Tongue (tissue), 2 donors: ENCODE data around the gene TCP11L2. TPM values are rescaled to one million over a fixed set of nuclear protein-coding genes. Genes with fewer than 3 reads are reported as not detected.
"Not testable (repeated sequence)": the region's sequence is repeated elsewhere in the genome, so short reads cannot be mapped to it uniquely, and the experiment has no call there.

Experiments
- DNase-seq: peaks from one replicate; pipeline ENCODE4 v3.0.0-alpha.2; 2015
- total RNA-seq: library from RNA; depleted of rRNA; stranded (reverse); fragments of >200 nt; gene quantifications from one replicate; pipeline ENCODE4 v1.2.3, GENCODE V29; 2014

Gene TCP11L2
- total RNA-seq, 1 donor from 2014 or later, result 89.7 TPM

DNA sequence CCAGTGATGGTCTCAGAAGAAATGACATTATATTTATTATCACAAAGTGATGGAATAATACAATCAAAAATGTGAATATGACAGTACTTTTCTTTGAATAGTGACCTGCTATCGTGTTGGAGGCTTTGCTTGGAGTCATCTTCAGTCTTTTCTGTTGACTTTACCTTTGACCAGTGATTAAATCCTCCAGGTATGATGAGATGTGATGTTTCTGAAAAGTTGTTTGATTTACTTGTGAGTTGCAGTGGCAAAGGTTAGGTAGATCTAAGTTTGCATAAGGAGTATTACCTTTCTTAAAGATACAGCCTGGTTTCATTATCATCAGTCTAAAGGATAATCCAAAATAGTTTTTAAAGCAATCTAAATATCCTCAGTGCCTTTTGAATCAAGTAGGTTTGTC, 4.6 kb downstream of the TCP11L2 start:
- no peak for DNase-seq

DNA sequence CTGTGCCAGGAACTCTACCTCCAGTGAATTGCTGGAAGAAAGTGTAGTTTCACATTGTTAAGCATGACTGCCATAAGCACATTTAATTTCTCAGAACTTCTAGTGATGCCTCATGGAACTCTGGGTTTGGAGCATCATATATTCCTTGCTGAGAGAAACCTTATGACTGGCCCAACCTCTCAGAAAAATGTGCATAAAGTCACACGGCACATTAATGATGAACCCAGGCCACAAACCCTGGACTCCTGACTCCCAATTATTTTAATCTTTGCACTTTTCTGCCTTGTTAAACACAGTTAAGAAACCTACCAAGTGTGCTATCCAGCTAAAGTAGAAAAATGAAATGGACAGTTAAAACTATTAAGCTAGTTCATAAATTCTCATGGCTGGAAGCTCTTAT, 5.6 kb downstream of the TCP11L2 start:
- no peak for DNase-seq

DNA sequence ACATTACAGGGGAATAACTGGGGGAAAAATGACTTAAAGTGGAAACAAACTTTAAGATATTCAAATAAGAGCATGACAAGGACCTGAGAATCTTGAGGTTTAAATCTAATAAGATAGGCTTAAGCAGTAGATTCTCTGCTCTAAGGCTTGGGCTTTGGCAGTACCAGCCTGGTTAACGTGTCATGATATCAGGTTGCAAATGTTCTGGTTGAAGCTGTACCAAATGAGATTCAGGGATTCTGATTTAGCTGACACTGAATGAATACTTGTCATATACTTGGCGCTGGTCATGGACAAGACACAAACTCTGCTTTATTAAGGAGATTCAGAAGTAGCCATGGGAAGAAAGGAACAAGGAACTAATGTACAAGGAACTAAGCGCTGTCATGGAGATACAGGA, 6.1 kb downstream of the TCP11L2 start:
- peak; percentile 54 for DNase-seq

DNA sequence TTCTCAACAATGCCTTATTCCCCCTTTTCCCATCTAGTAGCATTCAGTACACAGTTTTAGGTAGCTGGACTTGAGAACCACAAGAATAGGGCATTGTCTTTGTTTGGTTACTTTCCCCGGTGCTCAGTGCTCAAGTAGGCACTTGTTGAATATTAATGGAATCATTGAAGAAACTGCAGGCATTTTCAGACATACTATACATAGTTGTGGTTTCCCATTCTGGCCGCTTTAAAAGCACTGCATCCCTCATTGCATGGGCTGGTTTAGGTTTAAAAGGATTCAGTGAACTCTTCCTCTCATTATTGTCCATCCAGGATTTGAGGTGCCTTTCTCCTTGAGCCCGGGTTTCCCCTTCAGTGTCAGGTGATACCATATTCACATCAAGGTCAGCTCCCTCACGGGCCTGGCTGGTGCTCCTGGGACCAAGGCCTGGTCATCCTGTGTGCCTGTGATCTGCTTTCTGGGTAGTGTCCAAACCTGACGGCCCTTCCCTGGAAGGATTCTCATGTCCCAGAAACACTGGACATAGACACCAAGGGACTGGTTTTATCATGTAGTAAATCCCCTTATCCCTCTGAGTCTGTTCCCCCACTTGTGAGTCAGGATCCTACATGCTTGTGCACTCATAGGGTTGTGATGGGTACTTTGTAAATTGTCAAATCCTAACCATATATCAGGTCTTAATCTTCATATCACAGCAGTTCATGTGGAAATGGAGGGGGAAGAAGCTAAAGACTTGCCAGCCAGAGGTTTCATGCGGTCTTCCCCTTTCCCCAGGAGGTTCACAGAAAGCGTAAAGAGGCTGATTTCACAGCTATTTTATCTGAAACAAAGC, 7.4 kb downstream of the TCP11L2 start:
- no peak for DNase-seq

DNA sequence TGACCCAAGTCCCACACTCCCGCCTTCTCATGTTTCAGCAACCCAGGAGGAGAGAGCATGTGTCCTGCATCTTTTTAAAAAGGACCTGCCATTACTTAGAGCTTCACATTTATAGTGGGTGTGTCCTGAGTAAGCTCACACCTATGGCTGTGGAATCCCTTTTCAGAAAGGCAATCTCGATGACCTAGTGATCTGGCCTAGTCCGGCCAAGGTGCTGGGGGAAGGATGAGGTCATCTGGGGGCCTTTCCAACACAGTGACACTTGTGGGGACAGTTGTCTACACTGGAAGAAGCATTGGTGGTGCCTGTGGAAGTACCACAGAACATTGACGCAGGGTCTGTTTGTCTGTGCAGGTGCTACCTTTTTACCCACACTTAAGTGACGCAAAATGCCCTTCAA, 8.2 kb downstream of the TCP11L2 start:
- DNase-seq, result no peak

DNA sequence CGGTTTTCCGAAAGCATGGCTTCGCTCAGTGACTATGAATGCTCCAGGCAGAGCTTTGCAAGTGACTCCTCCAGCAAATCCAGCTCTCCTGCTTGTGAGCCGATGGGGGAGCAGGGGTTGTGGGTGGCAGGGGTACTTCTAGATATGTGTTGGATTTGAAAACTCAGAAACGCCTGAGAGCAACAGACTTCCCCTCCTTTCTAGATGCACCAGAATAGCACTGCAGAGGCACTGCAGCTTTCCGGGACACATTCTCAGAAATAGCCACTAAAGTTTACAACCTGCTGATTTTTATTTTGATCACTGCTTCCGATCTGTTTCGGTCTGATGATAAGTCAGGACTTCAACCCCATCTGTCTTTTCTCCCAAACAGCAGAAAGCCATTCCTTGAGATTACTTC, 8.6 kb downstream of the TCP11L2 start:
- no peak for DNase-seq

DNA sequence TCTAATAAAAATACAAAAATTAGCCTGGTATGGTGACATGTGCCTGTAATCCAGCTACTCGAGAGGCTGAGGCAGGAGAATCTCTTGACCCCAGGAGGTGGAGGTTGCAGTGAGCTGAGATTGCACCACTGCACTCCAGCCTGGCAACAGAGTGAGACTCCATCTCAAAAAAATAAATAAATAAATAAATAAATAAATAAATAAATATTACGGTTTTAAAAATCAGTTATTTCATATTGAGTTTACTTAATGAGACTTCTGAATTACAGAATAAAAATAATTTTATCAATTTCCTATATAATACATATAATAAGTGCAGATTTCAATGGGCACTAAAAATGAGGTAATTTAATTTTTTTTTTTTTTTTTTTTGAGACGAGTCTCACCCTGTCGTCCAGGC, 10.9 kb downstream of the TCP11L2 start:
- not testable (repeated sequence) for DNase-seq

DNA sequence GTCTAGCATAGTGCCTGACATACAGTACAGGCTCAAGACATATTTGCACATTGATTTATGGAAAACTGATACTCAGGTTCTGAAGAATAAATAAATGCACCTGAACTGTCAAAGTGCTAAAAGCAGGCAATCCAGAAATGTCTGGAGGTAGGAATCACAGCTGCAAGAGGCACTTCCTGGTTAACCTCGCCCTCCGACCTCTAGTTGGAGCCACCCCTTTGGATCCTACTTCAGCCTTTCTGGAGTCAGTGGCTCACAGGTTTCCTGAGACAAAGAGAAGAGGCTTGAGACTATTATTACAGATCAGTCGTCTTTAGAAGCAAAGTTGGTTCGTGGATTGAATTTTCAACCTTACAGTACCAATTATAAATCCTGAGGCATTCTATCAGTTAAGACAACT, 13.0 kb downstream of the TCP11L2 start:
- DNase-seq, result no peak

DNA sequence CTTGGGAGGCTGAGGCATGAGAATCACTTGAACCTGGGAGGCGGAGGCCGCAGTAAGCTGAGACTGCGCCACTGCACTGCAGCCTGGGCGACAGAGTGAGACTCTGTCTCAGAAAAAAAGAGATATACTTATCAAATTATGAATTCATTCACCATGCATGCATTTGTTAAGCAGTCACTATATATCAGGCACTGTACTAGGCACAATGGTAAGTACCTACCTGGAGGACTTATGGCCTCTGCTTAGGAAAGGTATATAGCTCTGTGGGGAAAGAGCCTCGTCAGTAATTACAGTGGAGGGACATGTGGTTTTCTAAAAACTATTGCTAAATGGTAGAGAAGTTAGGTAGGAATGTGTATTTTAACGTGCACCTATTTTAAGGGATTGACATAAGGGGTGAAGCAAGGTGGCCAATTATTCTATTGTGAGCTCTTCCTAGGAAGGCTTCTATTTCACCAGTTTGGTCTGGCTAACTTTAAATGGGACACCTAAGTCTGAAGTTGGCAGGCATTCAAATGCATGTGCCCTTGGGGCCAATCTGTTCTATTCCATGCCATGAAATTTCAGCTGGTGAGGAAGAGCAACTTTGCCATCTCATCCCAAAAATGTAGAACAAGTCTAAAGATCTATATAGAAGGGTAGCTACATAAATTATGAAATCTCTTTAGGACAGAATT, 15.0 kb downstream of the TCP11L2 start:
- DNase-seq, result no peak

DNA sequence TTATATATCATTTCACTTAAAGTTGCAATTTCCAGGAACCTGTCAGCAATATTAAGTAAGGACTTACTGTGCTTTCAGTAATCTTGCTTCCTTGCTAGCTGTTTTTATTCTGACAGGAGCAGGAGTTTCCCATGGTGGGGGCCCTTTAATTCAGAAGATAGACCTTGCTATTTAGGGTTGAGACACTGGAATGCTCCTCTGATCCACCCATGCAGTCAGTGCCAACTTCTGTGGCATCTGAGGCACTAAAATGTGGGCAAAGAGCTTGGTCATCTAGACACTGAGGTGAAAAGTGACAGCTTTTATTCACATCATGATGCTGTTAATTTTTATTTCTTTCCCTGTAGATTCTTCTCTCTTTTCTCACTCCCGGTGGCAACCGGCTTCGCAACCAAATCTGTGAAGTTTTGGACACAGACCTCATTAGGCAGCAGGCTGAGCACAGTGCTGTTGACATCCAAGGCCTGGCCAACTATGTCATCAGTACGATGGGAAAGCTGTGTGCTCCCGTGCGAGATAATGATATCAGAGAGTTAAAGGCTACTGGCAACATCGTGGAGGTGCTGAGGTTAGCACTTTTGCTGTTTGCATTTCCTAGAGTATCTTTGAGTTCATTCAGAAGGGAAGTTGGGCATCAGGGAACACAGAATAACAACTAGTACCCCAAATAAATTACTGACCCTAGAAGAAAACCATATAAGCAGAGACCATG, 18.8 kb downstream of the TCP11L2 start:
- no peak for DNase-seq

DNA sequence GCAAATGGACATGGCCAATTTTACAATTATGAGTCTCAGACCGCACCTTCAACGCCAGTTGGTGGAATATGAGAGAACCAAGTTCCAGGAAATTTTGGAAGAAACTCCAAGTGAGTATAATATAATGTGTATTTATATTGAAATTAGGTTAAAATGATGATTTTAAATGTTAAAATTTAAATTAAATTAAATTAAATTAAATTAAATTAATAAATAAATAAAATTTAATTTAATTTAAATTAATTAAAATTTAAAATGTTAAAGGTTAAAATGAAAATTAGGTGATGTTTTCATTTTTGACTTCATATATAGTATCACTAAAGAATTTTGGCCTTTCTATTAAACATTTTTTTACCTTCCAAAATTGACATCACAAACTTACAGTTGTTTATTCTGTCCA, 21.0 kb downstream of the TCP11L2 start:
- no peak for DNase-seq

DNA sequence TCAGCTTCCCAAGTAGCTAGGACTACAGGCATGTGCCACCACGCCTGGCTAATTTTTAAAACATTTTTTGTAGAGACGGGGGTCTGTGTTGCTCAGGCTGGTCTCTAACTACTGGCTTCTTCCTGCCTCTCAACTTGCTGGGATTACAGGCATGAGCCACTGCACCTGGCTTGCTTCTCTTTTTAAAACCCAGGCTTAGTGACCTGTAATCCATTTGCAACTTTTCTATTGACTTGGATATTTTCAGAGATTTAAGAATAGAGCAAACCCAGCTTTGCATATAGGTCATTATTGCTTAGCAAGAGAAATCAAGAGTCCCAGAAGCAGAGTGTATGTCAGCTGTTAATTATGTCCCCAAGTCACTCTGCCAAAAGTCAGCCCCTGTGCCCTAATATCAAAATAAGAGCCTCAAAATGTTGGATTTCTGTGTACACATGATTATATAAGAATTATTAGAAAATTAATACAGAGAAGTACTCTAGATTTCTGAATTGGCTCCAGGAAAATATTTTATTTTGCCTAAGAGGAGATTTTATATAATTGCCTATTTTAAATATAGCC, 24.9 kb downstream of the TCP11L2 start:
- DNase-seq, result no peak

DNA sequence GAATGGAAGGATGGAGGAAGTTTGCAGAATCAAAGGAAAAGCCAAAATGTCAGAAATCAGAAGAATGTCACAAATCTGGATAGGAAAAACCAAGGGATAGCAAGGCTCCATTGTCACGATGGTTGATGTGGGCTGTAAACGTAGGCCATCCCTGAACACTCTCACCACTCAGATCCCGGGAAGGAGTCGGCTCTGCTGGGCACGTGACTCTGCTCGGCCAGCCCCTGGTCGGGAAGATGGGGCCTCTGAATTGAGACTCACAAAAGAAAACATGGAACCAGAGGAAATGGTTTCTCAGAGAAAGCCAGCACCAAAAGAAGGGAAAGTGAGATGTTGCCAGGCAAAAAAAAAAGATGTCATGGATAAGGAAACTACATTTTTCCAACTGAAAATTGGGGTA, 26.2 kb downstream of the TCP11L2 start:
- DNase-seq, result no peak

DNA sequence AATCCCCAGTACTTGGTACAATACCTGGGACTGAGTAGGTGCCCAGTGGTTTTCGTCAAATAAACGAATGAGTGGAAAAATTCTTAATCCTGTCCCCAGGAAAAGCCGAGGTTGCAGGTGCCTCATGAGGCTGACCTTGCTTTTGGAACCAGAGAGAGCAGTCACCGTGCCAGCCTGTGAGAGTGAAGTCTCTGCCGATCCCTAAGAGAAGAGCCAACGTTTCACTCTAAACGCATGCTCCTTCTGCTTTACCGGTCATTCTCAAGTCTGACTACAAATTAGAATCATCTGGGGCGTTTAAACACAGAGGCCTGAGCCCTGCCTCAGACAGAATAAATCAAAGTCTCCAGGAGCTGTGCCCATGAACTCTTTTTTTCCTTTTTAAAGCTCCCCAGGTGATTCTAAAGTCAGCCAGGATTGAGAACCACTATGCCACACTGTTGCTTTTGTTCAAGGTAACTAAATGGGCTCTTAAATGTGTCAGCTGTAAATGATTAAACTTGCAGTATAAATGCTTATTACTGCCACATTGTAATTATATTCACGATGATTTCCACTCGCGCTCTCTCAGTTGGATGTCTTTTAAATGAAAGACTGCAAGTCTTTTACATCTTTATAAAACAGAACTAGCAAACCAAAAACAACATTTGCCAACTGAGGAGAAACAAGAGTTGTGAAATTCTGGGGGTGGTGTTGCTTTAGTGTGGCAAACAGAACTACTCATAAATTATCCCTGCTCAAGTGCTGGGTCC, 26.9 kb downstream of the TCP11L2 start:
- no peak for DNase-seq

DNA sequence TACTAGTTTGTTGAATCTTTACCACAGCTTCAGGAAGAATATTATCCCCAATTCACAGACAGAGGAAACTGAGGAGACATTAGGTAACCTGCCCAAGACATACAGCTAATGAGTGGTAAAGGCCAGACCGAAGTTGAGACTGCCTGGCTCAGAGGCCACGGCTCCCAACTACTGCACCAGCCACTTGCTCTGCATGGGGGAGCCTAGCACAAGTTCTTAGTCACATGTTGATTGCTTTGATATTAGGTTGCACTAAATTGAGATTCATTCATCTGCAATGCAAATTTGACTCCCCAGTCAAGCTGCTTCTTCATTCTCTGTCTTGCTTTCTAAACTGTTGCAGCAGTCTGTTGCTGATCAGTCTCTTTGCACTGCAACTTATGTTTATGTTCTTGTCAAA, 29.1 kb downstream of the TCP11L2 start:
- DNase-seq, result no peak

DNA sequence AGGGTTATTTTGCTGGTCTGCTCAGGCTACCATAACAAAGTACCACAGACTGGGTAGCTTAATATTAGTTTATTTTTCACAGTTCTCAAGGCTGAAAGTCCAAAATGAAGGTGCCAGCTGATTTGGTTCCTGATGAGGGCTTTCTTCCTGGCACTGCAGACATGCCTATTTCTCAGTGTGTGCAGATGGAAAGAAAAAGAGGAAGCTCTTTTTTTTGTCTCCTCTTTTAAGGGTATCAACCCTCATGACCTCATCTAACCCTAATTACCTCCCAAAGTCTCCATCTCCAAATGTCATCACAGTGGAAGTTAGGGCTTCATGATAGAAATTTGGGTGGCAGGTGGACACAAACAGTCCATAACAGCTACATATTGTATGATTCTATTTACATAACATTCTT, 30.0 kb downstream of the TCP11L2 start:
- DNase-seq, result no peak

DNA sequence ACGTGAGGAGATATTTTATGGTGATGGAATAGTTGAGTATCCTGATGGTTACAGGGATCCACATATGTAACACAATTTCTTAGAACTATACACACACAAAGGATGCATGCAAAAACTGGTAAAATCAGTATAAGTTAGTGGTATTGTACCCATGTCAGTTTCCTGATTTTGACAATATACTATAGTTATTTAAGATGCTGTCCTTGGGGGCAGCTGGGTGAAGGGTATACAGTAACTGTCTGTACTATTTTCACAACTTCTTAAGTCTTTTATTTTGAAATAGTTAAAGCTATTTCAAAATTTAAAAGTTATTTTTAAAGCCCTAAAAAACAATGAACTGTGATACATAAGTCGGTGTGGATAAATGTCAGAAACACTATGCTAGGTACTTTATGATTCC, 30.5 kb downstream of the TCP11L2 start:
- DNase-seq, result no peak

DNA sequence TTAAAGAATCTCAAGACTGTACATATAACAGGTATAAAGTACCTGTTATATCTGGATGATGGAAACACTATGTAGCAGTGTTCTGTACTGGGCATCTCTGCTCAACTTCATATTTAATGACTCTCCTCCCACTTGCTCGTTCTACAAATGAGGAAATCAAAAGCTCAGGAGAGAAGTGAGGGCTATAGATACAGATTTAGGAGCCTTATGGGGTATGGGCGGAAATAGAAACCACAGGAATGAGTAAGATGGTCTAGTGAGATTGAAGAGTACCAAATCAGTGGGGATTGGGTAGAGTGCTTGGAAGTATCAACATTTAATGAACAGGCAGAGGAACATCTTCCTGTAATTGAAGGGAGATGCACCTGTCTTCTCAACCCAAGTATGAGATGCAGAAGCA, 31.2 kb downstream of the TCP11L2 start:
- DNase-seq, result no peak

DNA sequence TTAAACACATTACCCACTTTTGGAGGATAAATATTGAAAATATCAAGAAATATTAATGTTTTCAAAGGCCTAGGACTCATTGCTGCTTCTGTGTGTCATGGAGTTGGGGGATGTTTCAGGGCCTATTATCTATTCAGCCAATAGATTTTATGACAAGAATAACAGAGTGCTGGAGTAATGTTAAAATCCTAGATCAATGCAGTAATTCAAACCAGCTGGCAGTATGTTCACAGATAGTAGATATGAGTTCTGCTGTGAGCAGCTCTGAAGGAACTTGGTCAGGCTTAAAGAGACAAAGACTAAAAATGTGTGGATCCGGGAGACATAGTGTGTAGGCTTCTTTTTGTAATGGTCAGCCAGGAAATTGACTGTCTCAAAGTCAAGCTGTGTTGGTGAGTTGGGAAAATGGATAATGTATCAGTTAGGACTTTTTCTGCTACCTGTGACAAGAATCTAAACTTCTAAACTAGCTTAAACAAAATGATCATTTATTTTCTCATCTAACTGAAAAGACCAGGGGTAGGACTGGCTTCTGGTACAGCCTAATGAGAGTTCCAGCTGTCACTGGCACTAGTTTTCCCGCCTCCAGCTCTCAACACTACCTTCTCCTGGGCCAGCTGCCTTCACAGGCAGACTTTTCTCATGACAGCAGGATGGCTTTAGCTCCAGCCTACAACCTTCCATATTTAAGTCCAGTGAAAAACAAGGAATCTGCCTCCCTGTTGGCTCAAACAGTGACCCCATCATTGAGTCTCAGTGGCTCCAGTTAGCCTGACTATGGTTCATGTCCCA, 38.7 kb downstream of the TCP11L2 start:
- DNase-seq, result peak; percentile 61

DNA sequence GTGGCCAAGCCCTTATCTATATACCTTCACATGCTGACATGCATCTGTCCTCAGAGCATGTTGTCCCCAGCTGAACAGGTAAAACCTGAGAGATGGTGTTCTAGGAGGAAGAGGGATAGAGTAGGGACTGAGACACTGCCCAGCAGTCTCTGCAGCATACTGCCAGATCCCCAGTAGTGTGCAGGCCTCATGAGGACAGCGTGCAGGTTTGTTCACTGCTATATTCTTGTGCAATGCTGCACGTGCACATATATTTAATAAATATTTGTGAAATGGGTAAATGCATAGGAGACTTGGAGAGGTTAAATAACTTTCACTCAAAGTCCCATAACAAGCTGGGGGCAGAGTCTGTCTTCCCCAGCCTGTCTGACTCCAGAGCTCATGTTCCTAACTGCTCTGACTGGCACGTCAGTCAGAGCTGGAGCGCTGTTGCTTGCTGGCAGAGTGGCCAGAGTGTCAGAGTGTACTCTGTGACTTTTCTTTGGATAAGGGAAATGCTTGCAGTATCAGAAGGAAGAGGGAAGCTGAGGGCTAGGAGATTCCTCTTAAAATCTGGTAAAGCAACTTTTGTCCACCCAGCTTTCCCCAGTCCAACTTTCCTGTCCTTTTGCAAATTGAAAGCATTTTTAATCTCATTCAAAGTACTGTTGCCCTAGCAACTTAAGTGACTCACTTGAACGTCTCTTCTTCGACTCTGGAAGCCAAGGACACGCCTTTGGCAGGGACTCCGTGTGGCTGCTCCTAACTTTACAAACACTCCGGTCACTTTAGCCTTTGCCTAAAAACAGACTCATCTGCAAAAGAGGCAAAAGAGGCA, 40.1 kb downstream of the TCP11L2 start:
- DNase-seq, result peak; percentile 68

DNA sequence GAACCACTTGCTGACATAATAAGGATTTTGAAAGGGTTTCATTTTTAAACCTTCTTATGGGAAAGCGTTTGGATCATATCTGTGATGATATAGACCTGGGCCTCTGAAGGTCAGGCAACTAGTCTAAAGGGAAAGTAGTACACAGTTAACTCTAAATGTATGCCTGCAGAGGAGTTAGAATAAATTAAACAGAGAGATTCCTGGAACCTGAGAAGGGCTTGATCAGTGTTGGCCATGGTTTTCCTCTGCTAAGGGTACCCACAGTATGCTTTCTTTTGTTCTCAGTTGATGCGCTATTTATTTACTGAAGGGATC, 40.6 kb downstream of the TCP11L2 start:
- no peak for DNase-seq
